GM20431 (cell line): ENCODE data around the gene COL9A3.

ENCODE experiments used
- in situ Hi-C: fragments of 300-500 bp; cut with MseI, MboI; formaldehyde crosslinking; loops from one replicate; pipeline ENCODE4 v1.15.0; 2020; ENCODE audit warnings: low sequenced_read_pairs; ENCODE audit not compliant: unreplicated experiment

Gene COL9A3

GRCh38 chr20:62820962-62821725 lies 4.3 kb downstream of the COL9A3 start:
- in situ Hi-C loops: no loop called here

- in situ Hi-C loops: no loop called here
Observed at GRCh38 chr20:62821726-62822210, 4.9 kb downstream of the COL9A3 start.

DNA sequence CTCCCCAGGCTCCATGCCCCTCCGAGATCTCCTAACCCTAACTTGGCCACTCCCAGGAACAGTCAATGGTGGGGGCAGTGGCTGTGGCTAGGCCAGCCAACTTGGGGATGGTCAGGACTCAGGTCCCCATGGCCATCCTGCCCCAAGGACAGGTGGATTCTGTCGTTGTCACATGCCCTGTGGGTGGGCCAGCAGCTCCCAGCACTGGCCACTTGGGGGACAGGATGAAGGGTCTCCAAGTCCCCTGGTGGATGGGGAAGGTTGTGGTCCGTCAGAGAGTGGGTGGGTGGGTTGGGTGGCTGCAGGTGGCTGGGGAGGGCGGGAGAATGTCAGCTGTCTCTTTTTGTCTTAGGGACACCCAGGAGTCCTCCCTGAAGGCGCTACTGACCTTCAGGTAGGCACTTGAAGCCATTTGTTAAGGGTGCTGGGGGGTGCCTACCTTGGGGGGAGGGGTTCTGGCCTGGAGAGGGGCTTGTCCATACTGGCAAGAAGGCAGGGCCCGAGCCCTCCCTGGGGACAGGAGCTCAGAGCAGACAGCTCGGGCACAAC lies 5.5 kb downstream of the COL9A3 start:
- in situ Hi-C loops: no loop called here

GRCh38 chr20:62822788-62823651 lies 6.2 kb downstream of the COL9A3 start:
- in situ Hi-C loops: no loop called here

GRCh38 chr20:62823688-62824475 lies 7.0 kb downstream of the COL9A3 start:
- in situ Hi-C loops: no loop called here

GRCh38 chr20:62824476-62825332 lies 7.9 kb downstream of the COL9A3 start:
- in situ Hi-C loops: no loop called here

DNA sequence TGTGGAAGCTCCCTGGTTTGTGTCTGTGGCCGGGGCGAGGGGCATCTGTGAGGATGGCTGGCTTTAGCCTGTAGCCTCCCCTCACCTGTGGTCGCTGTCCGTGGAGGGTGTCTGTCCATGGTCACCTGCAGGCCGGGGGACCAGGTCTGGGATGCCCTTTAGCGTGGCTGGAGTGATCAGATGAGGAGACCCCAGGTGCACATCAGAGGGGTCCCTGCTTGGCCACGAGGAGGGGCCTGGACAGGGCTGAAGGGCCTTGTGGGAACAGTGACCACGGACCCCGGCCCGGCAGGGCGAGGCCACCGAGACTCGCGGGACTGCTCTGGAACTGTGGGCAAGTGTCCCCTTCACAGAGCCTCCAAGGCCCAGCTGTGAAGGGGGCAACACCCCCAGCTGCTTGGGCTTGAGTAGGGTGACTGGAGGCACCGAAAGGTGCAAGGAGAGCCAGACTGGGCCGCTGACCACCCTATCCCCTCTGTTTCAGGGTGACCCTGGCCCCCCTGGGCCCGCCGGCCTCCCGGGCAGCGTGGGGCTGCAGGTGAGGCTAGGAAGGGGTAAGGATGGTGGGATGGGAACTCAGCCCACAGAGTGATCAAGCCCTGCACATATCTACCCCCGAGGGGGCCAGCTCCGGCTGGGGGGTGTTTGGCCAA lies 8.6 kb downstream of the COL9A3 start:
- in situ Hi-C loops: no loop called here

DNA sequence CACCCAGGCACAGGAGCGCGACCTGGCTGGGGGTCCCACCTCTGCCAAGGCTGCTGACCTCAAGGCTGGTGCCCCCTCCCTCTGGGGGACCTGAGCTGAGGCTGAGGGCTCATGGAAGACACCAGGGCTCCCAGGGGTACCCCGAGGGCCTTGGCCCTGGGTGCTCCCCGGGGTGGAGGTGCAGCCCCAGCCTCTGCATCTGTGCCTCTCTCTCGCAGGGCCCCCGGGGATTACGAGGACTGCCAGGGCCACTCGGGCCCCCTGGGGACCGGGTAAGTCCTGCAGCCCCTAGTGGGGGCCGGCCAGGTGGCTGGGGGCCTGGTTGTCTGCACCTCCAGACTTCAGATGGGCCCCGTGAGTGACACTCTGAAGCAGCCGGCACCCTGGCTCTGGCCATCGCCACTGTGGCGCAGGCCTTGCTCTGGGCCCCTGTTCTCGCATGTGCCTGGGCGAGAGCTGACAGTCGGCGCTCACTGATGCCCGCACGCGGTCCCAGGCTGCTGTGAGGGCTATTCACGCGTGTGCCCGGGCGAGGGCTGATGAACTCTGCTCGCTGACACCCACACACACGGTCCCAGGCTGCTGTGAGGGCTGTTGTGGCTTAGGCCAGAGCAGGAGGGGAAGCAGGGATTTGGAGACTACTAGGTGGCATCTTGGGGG lies 9.3 kb downstream of the COL9A3 start:
- in situ Hi-C loops: no loop called here

DNA sequence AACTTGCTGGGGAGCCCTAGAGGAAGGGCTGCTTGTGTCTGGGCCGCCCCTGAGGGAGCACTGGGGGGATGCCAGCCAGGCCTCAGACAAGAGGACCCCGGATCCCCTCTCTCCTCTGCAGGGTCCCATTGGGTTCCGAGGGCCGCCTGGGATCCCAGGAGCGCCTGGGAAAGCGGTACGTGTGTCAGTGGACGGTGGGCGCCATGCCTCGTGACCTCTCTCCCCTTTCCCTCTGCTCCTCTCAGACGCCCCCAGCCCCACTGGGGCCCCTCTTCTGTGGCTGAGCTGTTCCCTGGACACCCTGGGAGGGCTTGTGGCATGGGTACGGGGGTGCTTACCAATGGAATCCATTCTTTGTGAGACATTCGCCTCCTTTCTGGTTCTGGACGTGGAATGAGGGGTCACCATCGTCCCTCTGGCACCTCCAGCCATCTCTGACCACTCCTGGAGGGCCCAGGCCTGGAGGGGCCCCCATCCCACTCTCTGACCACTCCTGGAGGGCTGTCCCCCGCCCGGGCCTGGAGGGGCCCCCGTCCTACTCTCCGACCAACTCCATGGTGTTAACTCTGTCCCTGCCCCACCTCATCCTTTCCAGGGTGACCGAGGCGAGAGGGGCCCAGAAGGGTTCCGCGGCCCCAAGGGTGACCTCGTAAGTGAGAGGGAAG lies 9.9 kb downstream of the COL9A3 start:
- in situ Hi-C loops: no loop called here

- in situ Hi-C loops: no loop called here
Observed at GRCh38 chr20:62827311-62828038, 10.6 kb downstream of the COL9A3 start.

DNA sequence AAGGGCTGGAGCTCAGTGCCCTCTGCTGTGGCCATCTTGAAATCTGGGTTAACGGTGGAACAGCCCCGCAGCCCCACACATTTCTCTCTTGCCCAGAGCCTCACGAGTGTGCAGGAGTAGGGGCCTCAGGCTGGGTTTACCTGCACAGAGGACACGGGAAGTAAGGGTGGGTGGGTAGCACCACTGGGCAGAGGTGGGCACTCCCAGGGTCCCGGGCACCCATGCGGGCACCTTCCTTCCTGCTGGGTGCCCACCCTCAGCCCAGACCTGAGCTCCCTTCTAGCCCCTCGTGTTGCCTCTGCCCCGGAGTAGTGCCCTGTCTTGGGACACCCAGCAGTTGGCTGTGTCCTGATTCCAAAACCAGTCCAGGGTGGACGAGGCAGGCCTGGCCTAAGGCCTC lies 11.2 kb downstream of the COL9A3 start:
- in situ Hi-C loops: no loop called here

DNA sequence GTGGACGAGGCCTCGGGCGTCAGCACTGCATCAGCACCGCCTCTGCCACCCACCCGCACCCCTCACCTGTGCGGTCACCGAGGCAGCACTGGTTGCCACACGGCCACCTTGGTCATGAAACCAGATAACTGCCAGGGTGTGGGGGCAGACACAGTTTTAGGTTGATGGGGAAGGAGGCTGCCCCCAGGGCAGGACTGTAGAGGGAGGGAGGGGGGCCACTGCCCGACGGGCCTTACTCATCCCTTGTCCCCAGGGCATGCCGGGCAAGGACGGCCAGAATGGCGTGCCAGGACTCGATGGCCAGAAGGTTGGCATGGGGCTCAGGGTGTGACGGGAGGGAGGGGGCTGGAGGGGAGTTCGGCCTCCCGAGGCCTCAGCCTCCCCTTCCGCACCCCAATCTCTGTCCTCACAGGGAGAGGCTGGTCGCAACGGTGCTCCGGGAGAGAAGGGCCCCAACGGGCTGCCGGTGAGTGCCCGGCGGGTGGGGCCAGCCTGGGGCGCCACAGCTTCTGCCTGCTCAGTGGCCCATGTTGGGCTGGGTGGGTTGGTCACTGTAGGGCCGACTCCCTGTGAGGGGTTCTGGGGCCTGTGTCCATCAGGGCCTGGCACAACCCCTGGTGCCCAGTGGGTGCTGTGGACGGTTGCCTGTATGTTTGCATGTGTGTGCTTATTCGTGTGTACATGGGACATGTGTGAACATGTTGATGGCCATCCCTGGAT lies 11.8 kb downstream of the COL9A3 start:
- in situ Hi-C loops: no loop called here

- in situ Hi-C loops: no loop called here
Observed at GRCh38 chr20:62829231-62830230, 12.7 kb downstream of the COL9A3 start.

DNA sequence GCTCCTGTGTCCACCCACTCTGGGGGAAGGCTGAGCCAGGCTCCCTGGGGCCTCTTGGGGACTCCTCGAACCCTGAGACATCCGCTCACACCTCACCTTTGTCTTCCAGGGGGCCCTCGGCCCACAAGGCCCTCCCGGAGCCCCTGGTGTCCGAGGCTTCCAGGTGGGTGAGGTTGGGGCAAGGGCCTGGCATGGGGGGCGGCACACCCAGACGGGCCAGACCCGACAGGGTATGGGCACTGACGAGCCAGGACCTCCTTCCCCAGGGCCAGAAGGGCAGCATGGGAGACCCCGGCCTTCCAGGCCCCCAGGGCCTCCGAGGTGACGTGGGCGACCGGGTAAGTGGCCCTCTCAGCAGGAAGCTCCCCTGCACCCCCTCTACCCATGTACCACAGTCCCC lies 13.4 kb downstream of the COL9A3 start:
- in situ Hi-C loops: no loop called here

DNA sequence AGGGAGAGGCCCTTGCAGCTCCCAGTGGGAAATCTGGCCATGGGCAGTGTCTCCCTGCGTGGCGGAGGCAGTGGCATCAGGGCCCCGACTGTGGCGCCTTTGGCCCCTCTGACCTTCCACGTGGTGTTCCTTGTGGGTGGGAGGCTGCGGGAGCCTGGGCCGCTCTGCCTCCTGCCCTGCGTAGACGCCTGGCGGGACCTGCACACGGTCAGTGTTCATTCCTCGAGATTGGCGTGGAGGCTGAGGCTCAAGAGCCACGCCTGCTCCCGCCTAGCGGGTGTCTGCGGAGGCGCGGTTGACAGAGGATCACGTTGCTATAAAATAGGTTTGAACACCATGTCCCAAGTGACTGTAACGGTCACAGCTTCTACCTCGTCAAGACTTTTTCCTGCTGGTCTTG lies 14.0 kb downstream of the COL9A3 start:
- in situ Hi-C loops: no loop called here
